HCT116 (cell line): Measurements from ENCODE around the gene FYCO1.

Experiments used
- CBX3 ChIP-seq: IDR thresholded peaks from 2 replicates; pipeline ENCODE4 v1.6.1; 2012; ENCODE audit warnings: low read depth
- EGR1 ChIP-seq: IDR thresholded peaks from 2 replicates; pipeline ENCODE4 v1.6.1; 2012; ENCODE audit warnings: low read depth
- EZH2phosphoT487 ChIP-seq: fragments of 200-600 bp; IDR thresholded peaks from 2 replicates; pipeline ENCODE4 v1.6.1; 2018; ENCODE audit warnings: antibody characterized with exemption, borderline replicate concordance
- FOSL1 ChIP-seq: IDR thresholded peaks from 2 replicates; pipeline ENCODE4 v1.6.1; 2012; ENCODE audit warnings: low read depth
- POLR2A ChIP-seq: IDR thresholded peaks from 2 replicates; pipeline ENCODE4 v1.7.0; 2011; ENCODE audit warnings: borderline replicate concordance; ENCODE audit not compliant: insufficient read depth, insufficient read length; ENCODE audit errors: extremely low read depth
- POLR2AphosphoS5 ChIP-seq: IDR thresholded peaks from 2 replicates; pipeline ENCODE4 v1.6.1; 2011; ENCODE audit warnings: mild to moderate bottlenecking, low read depth, low read length, moderate library complexity
- RAD21 ChIP-seq: IDR thresholded peaks from 2 replicates; pipeline ENCODE4 v1.6.1; 2012; ENCODE audit warnings: low read depth, mild to moderate bottlenecking
- SIN3A ChIP-seq: IDR thresholded peaks from 2 replicates; pipeline ENCODE4 v1.6.1; 2012; ENCODE audit warnings: low read depth
- TF ChIP-seq, protein P1 (sequence below): IDR thresholded peaks from 2 replicates; pipeline ENCODE4 v1.6.1; 2012
- TF ChIP-seq, protein P2 (sequence below), 3 experiments: fragments of 200-600 bp in 1 of 3; sonication (generic) in 1 of 3; IDR thresholded peaks in 2 of 3; conservative IDR thresholded peaks in 1 of 3; 2 replicates each; pipeline ENCODE4 v1.5.1; 2012 to 2017; ENCODE audit warnings: low read depth in 2 of 3, low read length in 2 of 3, antibody characterized with exemption in 1 of 3, borderline replicate concordance in 1 of 3, control low read depth in 1 of 3, mild to moderate bottlenecking in 1 of 3, mixed read lengths in 1 of 3, mixed run types in 1 of 3, moderate library complexity in 1 of 3; ENCODE audit not compliant: insufficient read depth in 1 of 3

GRCh38 chr3:46010519-46011113, 15.0 kb upstream of the FYCO1 start:
- TF ChIP-seq EGR1 (no peak), EZH2phosphoT487 (no peak), RAD21 (no peak), POLR2AphosphoS5 (no peak), CBX3 (no peak), FOSL1 (no peak), POLR2A (no peak), SIN3A (no peak)
- TF ChIP-seq, protein P1, sequence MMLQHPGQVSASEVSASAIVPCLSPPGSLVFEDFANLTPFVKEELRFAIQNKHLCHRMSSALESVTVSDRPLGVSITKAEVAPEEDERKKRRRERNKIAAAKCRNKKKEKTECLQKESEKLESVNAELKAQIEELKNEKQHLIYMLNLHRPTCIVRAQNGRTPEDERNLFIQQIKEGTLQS: no peak
- TF ChIP-seq, protein P2, sequence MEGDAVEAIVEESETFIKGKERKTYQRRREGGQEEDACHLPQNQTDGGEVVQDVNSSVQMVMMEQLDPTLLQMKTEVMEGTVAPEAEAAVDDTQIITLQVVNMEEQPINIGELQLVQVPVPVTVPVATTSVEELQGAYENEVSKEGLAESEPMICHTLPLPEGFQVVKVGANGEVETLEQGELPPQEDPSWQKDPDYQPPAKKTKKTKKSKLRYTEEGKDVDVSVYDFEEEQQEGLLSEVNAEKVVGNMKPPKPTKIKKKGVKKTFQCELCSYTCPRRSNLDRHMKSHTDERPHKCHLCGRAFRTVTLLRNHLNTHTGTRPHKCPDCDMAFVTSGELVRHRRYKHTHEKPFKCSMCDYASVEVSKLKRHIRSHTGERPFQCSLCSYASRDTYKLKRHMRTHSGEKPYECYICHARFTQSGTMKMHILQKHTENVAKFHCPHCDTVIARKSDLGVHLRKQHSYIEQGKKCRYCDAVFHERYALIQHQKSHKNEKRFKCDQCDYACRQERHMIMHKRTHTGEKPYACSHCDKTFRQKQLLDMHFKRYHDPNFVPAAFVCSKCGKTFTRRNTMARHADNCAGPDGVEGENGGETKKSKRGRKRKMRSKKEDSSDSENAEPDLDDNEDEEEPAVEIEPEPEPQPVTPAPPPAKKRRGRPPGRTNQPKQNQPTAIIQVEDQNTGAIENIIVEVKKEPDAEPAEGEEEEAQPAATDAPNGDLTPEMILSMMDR (IDR thresholded peaks at IDR 0.05 in 2 of 3, conservative IDR thresholded peaks at IDR 0.05 in 1 of 3; ENCODE audit: borderline replicate concordance in 1 of 3, insufficient read depth in 1 of 3, low read depth in 2 of 3, low read length in 2 of 3): no peak
